Measurements from ENCODE around the gene CCN2.

DNA sequence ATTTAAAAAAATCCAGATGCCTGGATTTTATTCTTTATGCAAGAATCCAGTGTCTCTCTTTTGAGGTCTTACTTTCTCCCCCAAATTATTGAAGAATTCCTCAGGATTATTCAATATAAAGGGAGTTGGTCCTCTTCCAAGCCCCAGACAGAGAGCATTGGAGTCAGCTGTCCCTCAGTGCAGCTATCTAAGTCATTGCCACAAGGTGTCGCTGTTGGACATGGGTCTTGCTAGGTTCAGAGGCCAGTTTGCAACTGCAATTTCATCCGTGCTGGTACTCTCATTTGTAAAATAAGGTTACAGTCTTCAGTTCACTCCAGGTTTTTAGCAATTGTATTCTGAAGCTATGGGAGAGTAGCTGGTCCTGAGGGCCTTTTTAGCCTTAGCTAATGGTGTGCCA is 27.8 kb downstream of the CCN2 start:
- TF ChIP-seq POLR2A (IDR thresholded peaks at IDR 0.05; ENCODE audit: low read depth, low read length) (no peak), POLR2AphosphoS5 (IDR thresholded peaks at IDR 0.05; ENCODE audit: low read depth, low read length) (no peak), SPI1 (IDR thresholded peaks at IDR 0.05; ENCODE audit: low read depth, low read length) (no peak), TAF1 (IDR thresholded peaks at IDR 0.05; ENCODE audit: low read depth, low read length) (no peak)

Data from GM12891 (cell line).